ENCODE measurements around the gene C1QL2.

- TF ChIP-seq CTCF (IDR thresholded peaks at IDR 0.05) (peak; percentile 56 to 71 (median 69)), POLR2AphosphoS5 (IDR thresholded peaks at IDR 0.05) (no peak), EP300 (IDR thresholded peaks at IDR 0.05) (no peak)
Measured at GRCh38 chr2:119174216-119174992, 15.9 kb upstream of the C1QL2 start.
